ENCODE results near the gene MRPL50.

DNA sequence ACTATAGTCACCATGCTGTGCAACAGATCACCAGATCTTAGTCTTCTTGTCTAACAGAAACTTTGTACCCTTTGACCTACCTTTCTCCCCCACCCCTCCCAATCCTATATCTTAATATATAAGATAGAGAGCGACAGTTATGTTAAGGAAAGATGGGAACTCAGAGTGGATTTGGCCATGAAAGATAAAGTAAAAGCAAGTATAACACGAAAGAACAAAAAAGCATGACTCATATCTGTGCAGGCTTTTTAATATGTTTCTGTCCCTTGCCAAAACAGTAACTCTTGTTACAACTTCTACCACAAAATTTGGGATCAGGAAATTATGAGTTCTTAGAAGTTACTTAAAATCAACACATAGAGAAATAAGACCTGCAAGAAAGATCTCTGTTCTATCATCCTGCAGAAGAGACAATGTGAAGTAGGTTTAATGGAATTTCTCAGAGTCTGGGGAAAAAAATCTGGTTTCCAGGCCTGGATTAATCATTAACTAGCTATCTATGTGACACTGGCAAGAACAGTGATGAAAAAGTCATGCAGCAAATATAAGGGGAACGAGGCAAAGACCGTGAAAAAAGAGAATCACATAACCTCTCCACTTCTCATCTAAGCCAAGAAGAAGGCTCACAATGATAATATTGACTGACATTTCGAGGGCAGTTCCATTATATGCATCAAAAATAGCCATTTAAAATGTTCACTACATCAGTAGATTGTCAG is 32.2 kb downstream of the MRPL50 start:
- TF ChIP-seq CTBP1 (IDR thresholded peaks at IDR 0.05; ENCODE audit: borderline replicate concordance): no peak
- TF ChIP-seq TARDBP (IDR thresholded peaks at IDR 0.05): no peak

Measured in HEK293T (cell line).